HUES64 (cell line): ENCODE results near the gene PHRF1.

ENCODE experiments used
- H3K27ac ChIP-seq: 2 replicates; pipeline ENCODE4 v1.7.0; 2013; ENCODE audit warnings: low read depth, low read length, inconsistent platforms
- H3K27me3 ChIP-seq: 2 replicates; pipeline ENCODE4 v1.6.1; 2013; ENCODE audit warnings: mild to moderate bottlenecking, low read length; ENCODE audit not compliant: insufficient read depth
- H3K36me3 ChIP-seq: 2 replicates; pipeline ENCODE4 v1.6.1; 2013; ENCODE audit warnings: mild to moderate bottlenecking, low read length; ENCODE audit not compliant: insufficient read depth
- H3K4me1 ChIP-seq: 2 replicates; pipeline ENCODE4 v1.6.1; 2013; ENCODE audit warnings: mild to moderate bottlenecking, low read length, moderate library complexity; ENCODE audit not compliant: insufficient read depth
- H3K4me3 ChIP-seq: 2 replicates; pipeline ENCODE4 v1.5.1; 2013; ENCODE audit warnings: mild to moderate bottlenecking, low read length, moderate library complexity
- H3K9ac ChIP-seq: 2 replicates; pipeline ENCODE4 v1.6.1; 2013; ENCODE audit warnings: mild to moderate bottlenecking, low read depth, low read length
- H3K9me3 ChIP-seq: 2 replicates; pipeline ENCODE4 v1.6.1; 2013; ENCODE audit warnings: low read depth, low read length; ENCODE audit not compliant: insufficient read depth
- WGBS: fragments of 150-250, 120-280 bp; methylation state at CpG from one replicate; pipeline ENCODE4 v1.1.7; 2013; ENCODE audit warnings: missing lambda C conversion rate; 5-methylcytosine and 5-hydroxymethylcytosine counted together

The PHRF1 gene

GRCh38 chr11:534396-535209 is 41.7 kb upstream of the PHRF1 start:
- peaks cover 22% of the 10 kb centered on the region for H3K36me3 ChIP-seq
- H3K4me3 ChIP-seq: peak overlapping the region; percentile 81
- H3K9me3 ChIP-seq: no peaks in the 10 kb centered on the region
- no peak overlapping the region for H3K27ac ChIP-seq
- peaks cover 4% of the 10 kb centered on the region; the same call in 1 of the 2 replicates for H3K4me1 ChIP-seq
- peaks cover 23% of the 10 kb centered on the region for H3K27me3 ChIP-seq
- peak overlapping the region; percentile 68 for H3K9ac ChIP-seq
- 12% methylated on average over 66 of the region's 66 CpGs for WGBS

- peaks cover 4% of the 10 kb centered on the region; the same call in 1 of the 2 replicates for H3K4me1 ChIP-seq
- H3K9ac ChIP-seq: peak overlapping the region; percentile 68; the same call in 1 of the 2 replicates
- under 1% methylated on average over 54 of the region's 56 CpGs for WGBS
- H3K36me3 ChIP-seq: peaks cover 22% of the 10 kb centered on the region
- no peak overlapping the region for H3K27ac ChIP-seq
- H3K9me3 ChIP-seq: no peaks in the 10 kb centered on the region
- peaks cover 23% of the 10 kb centered on the region for H3K27me3 ChIP-seq
- H3K4me3 ChIP-seq: peak overlapping the region; percentile 81
Observed at GRCh38 chr11:535210-535518, 41.1 kb upstream of the PHRF1 start.

- peaks cover 23% of the 10 kb centered on the region for H3K27me3 ChIP-seq
- H3K4me3 ChIP-seq: peak within 1 kb of the TSS; percentile 81
- no peaks in the 10 kb centered on the region for H3K9me3 ChIP-seq
- H3K36me3 ChIP-seq: peaks cover 22% of the 10 kb centered on the region
- H3K27ac ChIP-seq: peak within 1 kb of the TSS; percentile 58; the same call in 1 of the 2 replicates
- WGBS: 1% methylated on average over 97 of the region's 97 CpGs
- peaks cover 4% of the 10 kb centered on the region; the same call in 1 of the 2 replicates for H3K4me1 ChIP-seq
- peak within 1 kb of the TSS; percentile 75 for H3K9ac ChIP-seq
Observed at GRCh38 chr11:535519-536454, 40.5 kb upstream of the PHRF1 start, which contains the start of gene HRAS. Gene HRAS, minus strand, starts transcription at chr11:535576.

- Histone ChIP-seq H3K9me3 (no peaks in the 10 kb centered on the region), H3K9ac (peak within 1 kb of the TSS; percentile 57; the same call in 1 of the 2 replicates), H3K27me3 (peaks cover 23% of the 10 kb centered on the region), H3K27ac (no peak within 1 kb of the TSS; the same call in 1 of the 2 replicates), H3K4me3 (peak within 1 kb of the TSS; percentile 81), H3K36me3 (peaks cover 16% of the 10 kb centered on the region), H3K4me1 (peaks cover 4% of the 10 kb centered on the region; the same call in 1 of the 2 replicates)
- WGBS: 3% methylated on average over 93 of the region's 93 CpGs
Observed at GRCh38 chr11:536841-537621, 39.2 kb upstream of the PHRF1 start, which contains the start of gene LRRC56. Gene LRRC56, plus strand, starts transcription at chr11:537527. Its CDS starts 3,158 bp downstream, at chr11:540685.

- H3K9me3 ChIP-seq: no peaks in the 10 kb centered on the region
- peaks cover 23% of the 10 kb centered on the region for H3K27me3 ChIP-seq
- H3K9ac ChIP-seq: no peak overlapping the region
- H3K27ac ChIP-seq: no peak overlapping the region
- peaks cover 4% of the 10 kb centered on the region; the same call in 1 of the 2 replicates for H3K4me1 ChIP-seq
- peaks cover 8% of the 10 kb centered on the region for H3K36me3 ChIP-seq
- 46% methylated on average over 19 of the region's 19 CpGs for WGBS
- H3K4me3 ChIP-seq: peak overlapping the region; percentile 81
Observed at GRCh38 chr11:537622-538430, 38.4 kb upstream of the PHRF1 start.

GRCh38 chr11:538431-539051 is 37.7 kb upstream of the PHRF1 start:
- Histone ChIP-seq H3K9me3 (no peaks in the 10 kb centered on the region), H3K4me3 (no peak overlapping the region), H3K27ac (no peak overlapping the region), H3K4me1 (peaks cover 4% of the 10 kb centered on the region; the same call in 1 of the 2 replicates), H3K9ac (no peak overlapping the region), H3K27me3 (peaks cover 23% of the 10 kb centered on the region), H3K36me3 (peaks cover 3% of the 10 kb centered on the region)
- WGBS: 93% methylated on average over 20 of the region's 20 CpGs

- no peak overlapping the region for H3K9ac ChIP-seq
- peaks cover 4% of the 10 kb centered on the region; the same call in 1 of the 2 replicates for H3K4me1 ChIP-seq
- 88% methylated on average over 8 of the region's 8 CpGs for WGBS
- no peaks in the 10 kb centered on the region for H3K36me3 ChIP-seq
- H3K9me3 ChIP-seq: no peaks in the 10 kb centered on the region
- H3K4me3 ChIP-seq: no peak overlapping the region
- peaks cover 23% of the 10 kb centered on the region for H3K27me3 ChIP-seq
- no peak overlapping the region for H3K27ac ChIP-seq
Observed at GRCh38 chr11:539971-540481, 36.2 kb upstream of the PHRF1 start.

GRCh38 chr11:540583-541432 is 35.5 kb upstream of the PHRF1 start:
- no peak overlapping the region for H3K27ac ChIP-seq
- H3K4me3 ChIP-seq: no peak overlapping the region
- peaks cover 23% of the 10 kb centered on the region for H3K27me3 ChIP-seq
- 82% methylated on average over 23 of the region's 23 CpGs for WGBS
- H3K4me1 ChIP-seq: peaks cover 4% of the 10 kb centered on the region; the same call in 1 of the 2 replicates
- no peaks in the 10 kb centered on the region for H3K36me3 ChIP-seq
- H3K9ac ChIP-seq: no peak overlapping the region
- H3K9me3 ChIP-seq: no peaks in the 10 kb centered on the region

GRCh38 chr11:541433-541885 is 34.8 kb upstream of the PHRF1 start:
- peaks cover 4% of the 10 kb centered on the region; the same call in 1 of the 2 replicates for H3K4me1 ChIP-seq
- 95% methylated on average over 17 of the region's 20 CpGs for WGBS
- peaks cover 18% of the 10 kb centered on the region for H3K27me3 ChIP-seq
- no peak overlapping the region for H3K9ac ChIP-seq
- no peak overlapping the region for H3K4me3 ChIP-seq
- H3K36me3 ChIP-seq: no peaks in the 10 kb centered on the region
- no peak overlapping the region for H3K27ac ChIP-seq
- no peaks in the 10 kb centered on the region for H3K9me3 ChIP-seq
